ENCODE results near the gene TCERG1L. TPM values are rescaled to one million over a fixed set of nuclear protein-coding genes. Genes with fewer than 3 reads are reported as not detected.

TCERG1L gene
- total RNA-seq, 4 donors from 2014 or later, result 0.42 to 1.3 TPM; not detected in 2

DNA sequence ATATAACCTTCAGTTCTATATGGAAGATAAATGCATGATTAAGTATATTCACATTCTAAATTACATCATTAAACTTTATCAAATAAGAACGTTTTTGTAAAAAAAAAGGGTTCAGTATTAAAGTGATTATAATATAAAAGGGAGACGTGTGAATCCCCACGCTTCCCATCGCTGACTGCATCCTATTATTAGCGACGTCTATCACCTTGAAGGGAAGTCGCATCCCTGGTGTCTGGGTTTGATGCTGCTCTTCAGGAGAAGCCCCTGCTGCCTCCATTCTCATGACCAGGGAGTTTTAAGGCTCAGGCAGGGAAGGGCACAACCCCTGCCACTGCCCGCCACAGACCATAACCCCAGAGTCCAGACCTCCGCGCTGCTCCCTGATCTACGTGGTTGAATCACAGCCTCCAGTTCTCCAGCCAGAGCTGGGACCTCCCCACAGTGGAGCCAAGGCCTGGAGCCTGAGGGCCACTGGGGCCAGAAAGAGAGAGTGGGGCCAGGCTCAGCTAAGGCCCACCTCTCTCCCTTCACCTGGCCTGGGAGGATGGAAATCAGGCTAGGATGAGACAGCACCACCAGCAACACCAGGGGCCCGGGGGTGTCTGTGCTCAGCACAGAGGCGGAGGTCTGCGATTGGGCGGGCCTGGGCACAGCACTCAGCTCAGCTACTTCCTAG, 130.6 kb downstream of the TCERG1L start:
- H3K36me3 ChIP-seq, result no peaks in the 10 kb centered on the region
- H3K4me3 ChIP-seq, result no peak overlapping the region
- H3K4me1 ChIP-seq, result peaks cover 0 to 3% (median 0%) of the 10 kb centered on the region in 4 donors
- TF ChIP-seq EP300 (IDR thresholded peaks at IDR 0.05) (no peak), POLR2A (IDR thresholded peaks at IDR 0.05) (no peak)
- TF ChIP-seq, protein P1, sequence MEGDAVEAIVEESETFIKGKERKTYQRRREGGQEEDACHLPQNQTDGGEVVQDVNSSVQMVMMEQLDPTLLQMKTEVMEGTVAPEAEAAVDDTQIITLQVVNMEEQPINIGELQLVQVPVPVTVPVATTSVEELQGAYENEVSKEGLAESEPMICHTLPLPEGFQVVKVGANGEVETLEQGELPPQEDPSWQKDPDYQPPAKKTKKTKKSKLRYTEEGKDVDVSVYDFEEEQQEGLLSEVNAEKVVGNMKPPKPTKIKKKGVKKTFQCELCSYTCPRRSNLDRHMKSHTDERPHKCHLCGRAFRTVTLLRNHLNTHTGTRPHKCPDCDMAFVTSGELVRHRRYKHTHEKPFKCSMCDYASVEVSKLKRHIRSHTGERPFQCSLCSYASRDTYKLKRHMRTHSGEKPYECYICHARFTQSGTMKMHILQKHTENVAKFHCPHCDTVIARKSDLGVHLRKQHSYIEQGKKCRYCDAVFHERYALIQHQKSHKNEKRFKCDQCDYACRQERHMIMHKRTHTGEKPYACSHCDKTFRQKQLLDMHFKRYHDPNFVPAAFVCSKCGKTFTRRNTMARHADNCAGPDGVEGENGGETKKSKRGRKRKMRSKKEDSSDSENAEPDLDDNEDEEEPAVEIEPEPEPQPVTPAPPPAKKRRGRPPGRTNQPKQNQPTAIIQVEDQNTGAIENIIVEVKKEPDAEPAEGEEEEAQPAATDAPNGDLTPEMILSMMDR (IDR thresholded peaks at IDR 0.05), result no peak
- H3K27ac ChIP-seq, result no peak overlapping the region
- no peaks in the 10 kb centered on the region for H3K9me3 ChIP-seq
- WGBS, 2 donors, result 89 to 90% methylated on average over 12 to 14 of the region's 15 CpGs
- H3K27me3 ChIP-seq, result no peaks in the 10 kb centered on the region
- DNase-seq (ENCODE audit: low spot score in 2 of 2), result no peak

DNA sequence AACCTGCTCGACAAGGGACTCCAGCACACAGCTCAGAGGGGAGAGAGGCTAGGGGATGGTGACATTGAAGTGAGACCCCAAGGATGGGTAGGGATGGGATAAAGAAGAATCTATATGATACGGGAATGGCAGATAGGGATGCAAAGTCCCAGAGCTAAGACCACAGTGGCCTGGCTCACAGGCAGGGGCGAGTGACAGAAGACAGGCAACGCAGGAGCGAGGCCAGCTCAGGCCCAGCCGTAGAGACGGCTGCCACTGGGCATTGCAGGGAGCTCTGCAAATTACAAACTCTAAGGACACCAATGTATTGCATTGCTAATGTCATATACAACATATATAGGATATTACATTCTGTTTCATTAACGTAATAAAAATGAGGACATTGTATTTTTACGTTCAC, 131.4 kb downstream of the TCERG1L start:
- TF ChIP-seq, protein P1 (IDR thresholded peaks at IDR 0.05), result no peak
- TF ChIP-seq EP300 (IDR thresholded peaks at IDR 0.05) (no peak), POLR2A (IDR thresholded peaks at IDR 0.05) (no peak)
- Histone ChIP-seq H3K4me3 (no peak overlapping the region), H3K4me1 (peaks cover 0 to 3% (median 0%) of the 10 kb centered on the region in 4 donors), H3K27me3 (no peaks in the 10 kb centered on the region), H3K9me3 (no peaks in the 10 kb centered on the region), H3K27ac (no peak overlapping the region), H3K36me3 (no peaks in the 10 kb centered on the region)
- 85 to 90% methylated on average over 9 of the region's 9 CpGs for WGBS, 2 donors
- DNase-seq (ENCODE audit: low spot score in 2 of 2), result no peak

DNA sequence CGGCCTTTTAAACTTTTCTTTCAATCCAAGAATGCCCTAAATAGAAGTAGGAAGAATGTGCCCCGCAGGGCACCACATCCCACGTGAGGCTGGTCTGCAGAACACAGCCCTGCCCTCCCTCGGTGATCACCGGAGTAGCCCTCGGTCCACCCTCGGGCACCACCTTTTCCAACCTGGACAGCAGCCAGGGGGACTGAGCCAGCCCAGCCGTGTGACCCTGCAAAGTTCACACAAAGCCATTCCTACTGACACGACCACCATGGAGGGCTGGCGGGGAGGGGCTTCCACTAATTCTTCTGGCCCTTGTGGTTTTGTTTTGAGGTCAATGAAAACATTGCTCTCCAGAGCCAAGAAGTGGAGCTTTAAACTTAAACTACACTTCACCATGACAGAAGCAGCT, 132.2 kb downstream of the TCERG1L start:
- H3K4me1 ChIP-seq, result peaks cover 0 to 3% (median 0%) of the 10 kb centered on the region in 4 donors
- DNase-seq (ENCODE audit: low spot score in 2 of 2), result no peak
- WGBS, 2 donors, result 22 to 24% methylated on average over 5 to 7 of the region's 10 CpGs

DNA sequence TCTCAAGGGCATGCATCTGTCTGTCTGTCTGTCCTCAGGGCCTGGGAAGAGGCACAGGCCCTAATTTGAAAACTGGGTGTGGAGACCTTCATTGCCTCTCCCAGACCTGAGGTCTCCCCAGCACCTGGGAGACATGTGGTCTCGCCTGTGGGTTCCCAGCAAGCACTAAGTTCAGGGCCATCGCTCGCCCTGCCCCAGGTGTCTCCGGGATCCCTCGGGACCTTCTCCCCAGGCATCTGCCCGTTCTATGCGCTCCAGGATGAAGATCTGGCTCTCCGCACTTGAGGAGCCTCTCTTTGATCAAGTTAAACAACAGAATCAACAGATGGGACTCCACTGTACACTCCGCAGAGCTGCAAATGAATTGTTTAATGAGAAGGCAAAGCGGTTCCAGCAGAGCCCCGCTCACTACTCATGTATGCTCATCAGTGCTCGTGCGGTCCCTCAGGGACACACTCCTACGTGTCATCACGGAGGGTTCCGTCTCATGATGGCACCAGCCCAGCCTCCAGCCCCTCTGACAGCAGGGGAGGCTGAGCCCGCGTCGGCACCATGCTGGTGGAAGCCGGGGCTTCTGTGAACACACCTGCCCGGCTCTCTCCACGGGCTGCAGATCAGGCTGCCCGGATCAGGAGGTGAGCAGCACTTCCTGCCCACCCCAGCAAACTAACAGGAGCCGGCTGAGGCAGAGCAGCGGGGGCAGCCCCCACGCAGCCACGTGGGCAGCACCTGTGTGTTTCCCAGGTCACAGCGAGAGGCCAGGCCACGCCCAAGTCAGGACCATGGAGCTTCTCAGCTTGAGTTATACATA, 132.8 kb downstream of the TCERG1L start:
- Histone ChIP-seq H3K4me3 (no peak overlapping the region), H3K4me1 (peaks cover 0 to 3% (median 0%) of the 10 kb centered on the region in 4 donors), H3K9me3 (no peaks in the 10 kb centered on the region), H3K27ac (no peak overlapping the region), H3K27me3 (no peaks in the 10 kb centered on the region), H3K36me3 (no peaks in the 10 kb centered on the region)
- no peak for DNase-seq (ENCODE audit: low spot score in 2 of 2)
- WGBS, 2 donors, result 67 to 70% methylated on average over 21 to 26 of the region's 29 CpGs
- TF ChIP-seq POLR2A (IDR thresholded peaks at IDR 0.05) (no peak), EP300 (IDR thresholded peaks at IDR 0.05) (no peak)
- TF ChIP-seq, protein P1 (IDR thresholded peaks at IDR 0.05), result no peak

More for the DNA sequence above, 132.2 kb downstream of the TCERG1L start:
- Histone ChIP-seq H3K4me3 (no peak overlapping the region), H3K9me3 (no peaks in the 10 kb centered on the region), H3K27me3 (no peaks in the 10 kb centered on the region), H3K36me3 (no peaks in the 10 kb centered on the region), H3K27ac (no peak overlapping the region)
- TF ChIP-seq EP300 (IDR thresholded peaks at IDR 0.05) (no peak), POLR2A (IDR thresholded peaks at IDR 0.05) (no peak)
- TF ChIP-seq, protein P1 (IDR thresholded peaks at IDR 0.05), result no peak

Measured in tibial nerve (tissue), 4 donors.